Endodermal cell (in vitro differentiated cells): ENCODE results near the gene DHX32. TPM values are rescaled to one million over a fixed set of nuclear protein-coding genes. Genes with fewer than 3 reads are reported as not detected.

Experiments used
- DNase-seq: peaks from one replicate; pipeline ENCODE4 v3.0.0-alpha.2; 2017
- H3K27ac ChIP-seq: 2 replicates; pipeline ENCODE4 v1.5.1; 2013; ENCODE audit warnings: mild to moderate bottlenecking, low read depth, low read length, moderate library complexity
- H3K27me3 ChIP-seq: 2 replicates; pipeline ENCODE4 v1.6.1; 2013; ENCODE audit warnings: mild to moderate bottlenecking, low read length, moderate library complexity; ENCODE audit not compliant: insufficient read depth, control insufficient read depth, poor library complexity, severe bottlenecking
- H3K36me3 ChIP-seq: 2 replicates; pipeline ENCODE4 v1.7.0; 2013; ENCODE audit warnings: mild to moderate bottlenecking, low read length, moderate library complexity; ENCODE audit not compliant: control insufficient read depth, insufficient read depth
- H3K4me1 ChIP-seq: one replicate; pipeline ENCODE4 v1.7.0; 2013; ENCODE audit warnings: low read length; ENCODE audit not compliant: control insufficient read depth, insufficient read depth
- H3K4me3 ChIP-seq: 2 replicates; pipeline ENCODE4 v1.5.1; 2013; ENCODE audit warnings: mild to moderate bottlenecking, low read length, moderate library complexity
- H3K9ac ChIP-seq: 2 replicates; pipeline ENCODE4 v1.6.1; 2013; ENCODE audit warnings: mild to moderate bottlenecking, low read length, moderate library complexity; ENCODE audit not compliant: poor library complexity, severe bottlenecking; ENCODE audit errors: extremely low read depth
- H3K9me3 ChIP-seq: 2 replicates; pipeline ENCODE4 v1.6.1; 2013; ENCODE audit warnings: mild to moderate bottlenecking, low read length, moderate library complexity; ENCODE audit not compliant: control insufficient read depth
- H3K27ac Mint-ChIP-seq: 2 replicates; pipeline ENCODE4 v1.8.0; 2020; ENCODE audit warnings: mixed read lengths
- H3K27me3 Mint-ChIP-seq: 2 replicates; pipeline ENCODE4 v1.8.0; 2021; ENCODE audit warnings: mild to moderate bottlenecking, mixed read lengths; ENCODE audit not compliant: insufficient read depth
- H3K36me3 Mint-ChIP-seq: 2 replicates; pipeline ENCODE4 v1.8.0; 2020; ENCODE audit warnings: low read depth, mixed read lengths
- H3K4me1 Mint-ChIP-seq: 2 replicates; pipeline ENCODE4 v1.8.0; 2020; ENCODE audit warnings: mixed read lengths
- H3K4me3 Mint-ChIP-seq: 2 replicates; pipeline ENCODE4 v1.8.0; 2020; ENCODE audit warnings: mild to moderate bottlenecking, moderate library complexity, mixed read lengths
- H3K9me3 Mint-ChIP-seq: 2 replicates; pipeline ENCODE4 v1.8.0; 2020; ENCODE audit warnings: mild to moderate bottlenecking, mixed read lengths
- WGBS, 2 experiments: methylation state at CpG; one replicate each; pipeline versions ENCODE4 v1.1.5 to v1.1.7; 2013; ENCODE audit warnings: missing lambda C conversion rate in 2 of 2, mixed read lengths in 1 of 2; ENCODE audit not compliant: insufficient coverage in 1 of 2, insufficient read length in 1 of 2; 5-methylcytosine and 5-hydroxymethylcytosine counted together
- total RNA-seq, 2 donors: library from RNA; stranded (reverse); fragmentation: NEBNext Ultra II Directional in 1 of 2; extraction: Animal tissue kit (Norgen Biotek cat#: 25700) in 1 of 2; gene quantifications; 2 replicates in 1 of 2; 3 replicates in 1 of 2; pipeline ENCODE4 v1.2.1, GENCODE V29; 2021
- TF ChIP-seq, protein P1 (sequence below): fragments of 200-600 bp; sonication (generic); conservative IDR thresholded peaks from 2 replicates; pipeline ENCODE4 v1.5.0; 2021; ENCODE audit warnings: antibody characterized with exemption, mild to moderate bottlenecking

The DHX32 gene
- total RNA-seq, 2 donors from 2014 or later = 25.4 to 38.1 TPM

DNA sequence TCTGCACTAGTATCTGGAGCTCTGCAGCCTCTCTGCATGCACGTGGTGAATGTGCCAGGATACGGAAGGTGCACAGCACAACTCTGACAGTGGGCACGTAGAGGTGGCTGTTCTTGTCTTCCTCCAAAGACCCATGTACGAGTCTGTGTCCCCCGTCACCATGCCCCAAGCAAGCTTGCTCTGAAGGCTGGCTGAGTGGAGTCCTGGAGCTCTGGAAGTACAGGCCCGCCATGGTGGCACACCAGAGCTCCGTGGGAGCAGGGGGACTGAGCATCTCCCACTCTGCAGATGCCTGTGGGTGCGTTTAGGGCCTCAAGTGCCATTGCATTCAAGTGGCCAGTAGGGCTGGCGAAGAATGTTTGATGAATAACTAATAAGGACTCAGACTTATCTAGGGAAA, 40.7 kb downstream of the DHX32 start:
- TF ChIP-seq, protein P1, sequence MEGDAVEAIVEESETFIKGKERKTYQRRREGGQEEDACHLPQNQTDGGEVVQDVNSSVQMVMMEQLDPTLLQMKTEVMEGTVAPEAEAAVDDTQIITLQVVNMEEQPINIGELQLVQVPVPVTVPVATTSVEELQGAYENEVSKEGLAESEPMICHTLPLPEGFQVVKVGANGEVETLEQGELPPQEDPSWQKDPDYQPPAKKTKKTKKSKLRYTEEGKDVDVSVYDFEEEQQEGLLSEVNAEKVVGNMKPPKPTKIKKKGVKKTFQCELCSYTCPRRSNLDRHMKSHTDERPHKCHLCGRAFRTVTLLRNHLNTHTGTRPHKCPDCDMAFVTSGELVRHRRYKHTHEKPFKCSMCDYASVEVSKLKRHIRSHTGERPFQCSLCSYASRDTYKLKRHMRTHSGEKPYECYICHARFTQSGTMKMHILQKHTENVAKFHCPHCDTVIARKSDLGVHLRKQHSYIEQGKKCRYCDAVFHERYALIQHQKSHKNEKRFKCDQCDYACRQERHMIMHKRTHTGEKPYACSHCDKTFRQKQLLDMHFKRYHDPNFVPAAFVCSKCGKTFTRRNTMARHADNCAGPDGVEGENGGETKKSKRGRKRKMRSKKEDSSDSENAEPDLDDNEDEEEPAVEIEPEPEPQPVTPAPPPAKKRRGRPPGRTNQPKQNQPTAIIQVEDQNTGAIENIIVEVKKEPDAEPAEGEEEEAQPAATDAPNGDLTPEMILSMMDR = no peak
- Histone ChIP-seq H3K4me1 (no peaks in the 10 kb centered on the region), H3K4me3 (no peak overlapping the region), H3K36me3 (peaks cover 76% of the 10 kb centered on the region), H3K27me3 (no peaks in the 10 kb centered on the region), H3K9ac (no peak overlapping the region), H3K9me3 (no peaks in the 10 kb centered on the region), H3K27ac (no peak overlapping the region)
- WGBS, 2 experiments = 95 to 100% methylated on average over 5 to 9 of the region's 9 CpGs
- no peak overlapping the region for H3K4me3 Mint-ChIP-seq
- no peak for DNase-seq
- H3K27ac Mint-ChIP-seq = peak overlapping the region; percentile 50
- no peaks in the 10 kb centered on the region for H3K9me3 Mint-ChIP-seq
- H3K27me3 Mint-ChIP-seq = no peaks in the 10 kb centered on the region
- no peaks in the 10 kb centered on the region for H3K4me1 Mint-ChIP-seq
- peaks cover 47% of the 10 kb centered on the region for H3K36me3 Mint-ChIP-seq

DNA sequence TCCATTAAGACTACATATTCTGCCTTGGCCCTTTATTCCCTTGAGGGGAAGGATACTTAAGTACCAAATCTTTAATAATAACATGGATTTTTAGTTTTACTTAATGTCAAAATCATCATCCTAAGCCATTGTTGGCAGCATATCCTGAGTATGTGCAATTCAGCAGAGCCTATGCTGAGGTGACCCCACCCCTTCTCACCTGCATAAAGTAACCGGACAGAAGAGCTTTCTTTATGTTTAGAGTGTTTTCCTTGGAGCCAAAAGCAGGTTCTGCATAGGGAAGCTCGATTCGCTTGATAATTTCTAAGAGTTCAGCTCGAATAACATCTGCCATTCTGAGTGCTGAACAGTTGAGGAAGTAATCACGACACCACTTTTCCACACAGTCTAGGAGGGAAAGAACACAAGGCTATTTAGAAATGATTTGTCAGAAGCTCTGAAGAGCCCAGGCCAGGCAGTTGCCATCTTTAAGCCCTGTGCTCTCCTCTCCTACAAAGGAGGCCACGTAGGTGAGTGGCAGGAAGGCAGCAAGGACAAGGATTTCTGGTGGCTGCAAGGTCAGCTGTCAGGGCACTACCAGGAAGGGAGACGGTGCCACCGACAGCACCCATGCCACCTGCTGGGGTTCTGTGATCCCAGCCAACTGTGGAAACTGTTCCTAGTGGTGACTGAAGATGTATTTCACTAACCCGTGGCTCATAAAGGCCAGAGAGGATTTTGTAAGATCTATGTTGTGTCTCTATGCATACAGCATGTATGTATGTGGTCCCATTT, 42.1 kb downstream of the DHX32 start:
- WGBS, 2 experiments = 90 to 95% methylated on average over 7 to 9 of the region's 9 CpGs
- Mint-ChIP-seq H3K36me3 (peaks cover 52% of the 10 kb centered on the region), H3K4me1 (no peaks in the 10 kb centered on the region), H3K27me3 (no peaks in the 10 kb centered on the region), H3K9me3 (no peaks in the 10 kb centered on the region), H3K27ac (no peak overlapping the region), H3K4me3 (no peak overlapping the region)
- peak; percentile 16 for DNase-seq
- TF ChIP-seq, protein P1 = no peak
- Histone ChIP-seq H3K4me3 (no peak overlapping the region), H3K27ac (no peak overlapping the region), H3K9ac (no peak overlapping the region), H3K36me3 (peaks cover 82% of the 10 kb centered on the region), H3K27me3 (no peaks in the 10 kb centered on the region), H3K4me1 (no peaks in the 10 kb centered on the region), H3K9me3 (no peaks in the 10 kb centered on the region)

DNA sequence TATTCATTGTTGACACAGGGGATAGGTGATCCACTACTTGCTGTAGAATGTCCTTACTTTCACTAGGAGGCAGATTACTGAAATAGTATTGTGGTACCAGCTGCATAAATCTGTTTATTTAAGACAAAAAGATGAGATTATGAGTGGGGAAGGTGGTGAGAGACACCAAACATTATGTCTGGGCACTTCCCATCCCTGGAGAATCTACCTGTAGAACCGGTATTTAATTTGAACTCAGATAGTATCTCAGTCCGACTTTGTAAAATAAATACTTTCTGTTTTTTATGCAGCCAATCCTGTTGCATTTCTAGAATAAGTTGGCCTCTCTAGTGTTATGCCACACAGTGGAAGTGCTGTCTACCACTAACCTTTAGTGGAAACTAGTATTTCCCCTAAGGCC, 44.3 kb downstream of the DHX32 start:
- H3K4me1 ChIP-seq = no peaks in the 10 kb centered on the region
- H3K4me3 ChIP-seq = no peak overlapping the region
- no peaks in the 10 kb centered on the region for H3K9me3 Mint-ChIP-seq
- H3K9me3 ChIP-seq = no peaks in the 10 kb centered on the region
- no peak overlapping the region for H3K9ac ChIP-seq
- WGBS, 2 experiments = 100% methylated on average over 2 of the region's 2 CpGs
- DNase-seq = no peak
- H3K36me3 Mint-ChIP-seq = peaks cover 63% of the 10 kb centered on the region
- no peak overlapping the region for H3K4me3 Mint-ChIP-seq
- peaks cover 90% of the 10 kb centered on the region for H3K36me3 ChIP-seq
- TF ChIP-seq, protein P1 = no peak
- H3K27ac ChIP-seq = no peak overlapping the region
- no peaks in the 10 kb centered on the region for H3K4me1 Mint-ChIP-seq
- no peak overlapping the region for H3K27ac Mint-ChIP-seq
- H3K27me3 ChIP-seq = no peaks in the 10 kb centered on the region
- no peaks in the 10 kb centered on the region for H3K27me3 Mint-ChIP-seq
